PC-9 (cell line): Measurements from ENCODE around the gene TLCD4. TPM values are rescaled to one million over a fixed set of nuclear protein-coding genes. Genes with fewer than 3 reads are reported as not detected.

Experiments used
- BruUV-seq: library from RNA; stranded (reverse); fragments of 400-500 nt; replicated peaks from 2 replicates; lab custom pipeline; 2021; lab: Mats Ljungman, UMichigan
- CTCF ChIA-PET: fragments of 300-600 bp; sonication (Branson Sonifier 250); formaldehyde crosslinking; loops from one replicate; lab custom pipeline; 2022; ENCODE audit warnings: antibody characterized with exemption; lab: Charles Lee
- POLR2A ChIA-PET: fragments of 300-600 bp; sonication (Branson Sonifier 250); formaldehyde crosslinking; loops from one replicate; lab custom pipeline; 2022; ENCODE audit warnings: antibody characterized with exemption; ENCODE audit not compliant: unreplicated experiment; lab: Charles Lee
- DNase-seq, 2 experiments: peaks; one replicate each; pipeline versions ENCODE4 v3.0.0 to v3.0.0-alpha.2; 2015 to 2022; ENCODE audit warnings: mixed read lengths in 1 of 2
- H2AFZ ChIP-seq: fragments of 200-600 bp; sonication (generic); 2 replicates; pipeline ENCODE4 v1.8.1; 2017; ENCODE audit warnings: antibody characterized with exemption
- H3F3A ChIP-seq: fragments of 200-600 bp; sonication (generic); 2 replicates; pipeline ENCODE4 v1.8.1; 2017; ENCODE audit warnings: antibody characterized with exemption, mild to moderate bottlenecking, low read depth; ENCODE audit not compliant: insufficient read depth
- H3K27ac ChIP-seq: fragments of 200-600 bp; sonication (generic); 2 replicates; pipeline ENCODE4 v1.6.1; 2016; ENCODE audit warnings: mixed run types
- H3K27me3 ChIP-seq: fragments of 200-600 bp; sonication (generic); 2 replicates; pipeline ENCODE4 v1.6.1; 2016; ENCODE audit warnings: low read depth, mixed run types; ENCODE audit not compliant: insufficient read depth
- H3K36me3 ChIP-seq: fragments of 200-600 bp; sonication (generic); 2 replicates; pipeline ENCODE4 v1.6.1; 2016; ENCODE audit warnings: low read depth, mixed run types
- H3K4me1 ChIP-seq: fragments of 200-600 bp; sonication (generic); replicated peaks from 2 replicates; pipeline ENCODE4 v1.6.1; 2016; ENCODE audit warnings: mixed run types; ENCODE audit not compliant: insufficient read depth
- H3K4me2 ChIP-seq: fragments of 200-600 bp; sonication (generic); 2 replicates; pipeline ENCODE4 v1.6.1; 2017; ENCODE audit warnings: mixed run types
- H3K4me3 ChIP-seq: fragments of 200-600 bp; sonication (generic); 2 replicates; pipeline ENCODE4 v1.6.1; 2016; ENCODE audit warnings: mixed run types
- H3K79me2 ChIP-seq: fragments of 200-600 bp; sonication (generic); 2 replicates; pipeline ENCODE4 v1.6.1; 2017; ENCODE audit warnings: low read depth, mixed run types
- H3K9me2 ChIP-seq: fragments of 200-600 bp; sonication (generic); 2 replicates; pipeline ENCODE4 v1.8.1; 2017; ENCODE audit warnings: mild to moderate bottlenecking; ENCODE audit not compliant: insufficient read depth
- H3K9me3 ChIP-seq: fragments of 200-600 bp; sonication (generic); 2 replicates; pipeline ENCODE4 v1.8.1; 2016; ENCODE audit warnings: low read depth; ENCODE audit not compliant: insufficient read depth
- H4K20me1 ChIP-seq: fragments of 200-600 bp; sonication (generic); 2 replicates; pipeline ENCODE4 v1.8.1; 2017; ENCODE audit not compliant: insufficient read depth
- EZH2 ChIP-seq: fragments of 200-600 bp; sonication (generic); IDR thresholded peaks from 2 replicates; pipeline ENCODE4 v1.8.0; 2017; ENCODE audit warnings: antibody characterized with exemption, low read depth
- intact Hi-C: fragments of 100-400 bp; cut with micrococcal nuclease; formaldehyde crosslinking; loops from one replicate; pipeline ENCODE4 v1.10.0; 2022; ENCODE audit not compliant: unreplicated experiment
- total RNA-seq: library from RNA; stranded (reverse); gene quantifications from 2 replicates; pipeline ENCODE4 v1.2.3, GENCODE V29; 2021
- TF ChIP-seq, protein P1 (sequence below): fragments of 200-600 bp; sonication (generic); conservative IDR thresholded peaks from 2 replicates; pipeline ENCODE4 v1.6.1; 2017; ENCODE audit warnings: mixed run types, antibody characterized with exemption, mild to moderate bottlenecking, moderate library complexity

TLCD4 gene
- total RNA-seq, 1 experiment from 2014 or later = 11.2 TPM

DNA sequence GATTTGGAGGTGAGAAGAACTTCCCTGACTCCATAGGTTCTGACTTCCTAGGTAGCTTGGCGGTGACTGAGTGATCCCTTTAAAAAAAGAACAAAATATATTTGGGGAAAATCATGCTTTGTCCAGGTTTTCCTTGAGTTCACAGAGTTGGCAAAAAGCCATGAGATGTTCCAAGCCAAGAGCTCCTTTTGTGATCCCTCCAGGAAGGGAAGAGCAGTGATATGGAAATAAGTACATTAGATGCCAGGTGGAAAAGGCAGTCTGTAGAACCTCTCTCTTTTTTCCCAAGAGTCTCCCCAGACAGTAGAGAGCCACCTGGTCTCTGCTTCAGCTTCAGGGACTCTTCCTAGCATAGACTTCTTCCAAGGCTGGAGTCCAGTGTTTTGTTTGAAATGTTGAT, 10.2 kb downstream of the TLCD4 start:
- Histone ChIP-seq H3K4me1 (no peaks in the 10 kb centered on the region), H3K79me2 (no peaks in the 10 kb centered on the region; the same call in 1 of the 2 replicates), H3K9me3 (no peaks in the 10 kb centered on the region), H2AFZ (no peak overlapping the region), H4K20me1 (no peaks in the 10 kb centered on the region), H3K4me3 (no peak overlapping the region), H3F3A (no peaks in the 10 kb centered on the region), H3K9me2 (0 out of 2 replicates have a peak, but pooled peaks cover 10% of the 10 kb centered on the region), H3K27ac (no peak overlapping the region), H3K36me3 (no peaks in the 10 kb centered on the region), H3K4me2 (no peak overlapping the region), H3K27me3 (no peaks in the 10 kb centered on the region)
- intact Hi-C loops = no loop called here
- CTCF ChIA-PET = no interaction called here
- BruUV-seq = no TSS peak
- no peak for DNase-seq
- TF ChIP-seq, protein P1, sequence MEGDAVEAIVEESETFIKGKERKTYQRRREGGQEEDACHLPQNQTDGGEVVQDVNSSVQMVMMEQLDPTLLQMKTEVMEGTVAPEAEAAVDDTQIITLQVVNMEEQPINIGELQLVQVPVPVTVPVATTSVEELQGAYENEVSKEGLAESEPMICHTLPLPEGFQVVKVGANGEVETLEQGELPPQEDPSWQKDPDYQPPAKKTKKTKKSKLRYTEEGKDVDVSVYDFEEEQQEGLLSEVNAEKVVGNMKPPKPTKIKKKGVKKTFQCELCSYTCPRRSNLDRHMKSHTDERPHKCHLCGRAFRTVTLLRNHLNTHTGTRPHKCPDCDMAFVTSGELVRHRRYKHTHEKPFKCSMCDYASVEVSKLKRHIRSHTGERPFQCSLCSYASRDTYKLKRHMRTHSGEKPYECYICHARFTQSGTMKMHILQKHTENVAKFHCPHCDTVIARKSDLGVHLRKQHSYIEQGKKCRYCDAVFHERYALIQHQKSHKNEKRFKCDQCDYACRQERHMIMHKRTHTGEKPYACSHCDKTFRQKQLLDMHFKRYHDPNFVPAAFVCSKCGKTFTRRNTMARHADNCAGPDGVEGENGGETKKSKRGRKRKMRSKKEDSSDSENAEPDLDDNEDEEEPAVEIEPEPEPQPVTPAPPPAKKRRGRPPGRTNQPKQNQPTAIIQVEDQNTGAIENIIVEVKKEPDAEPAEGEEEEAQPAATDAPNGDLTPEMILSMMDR = no peak
- TF ChIP-seq EZH2 = no peak
- POLR2A ChIA-PET = no interaction called here

DNA sequence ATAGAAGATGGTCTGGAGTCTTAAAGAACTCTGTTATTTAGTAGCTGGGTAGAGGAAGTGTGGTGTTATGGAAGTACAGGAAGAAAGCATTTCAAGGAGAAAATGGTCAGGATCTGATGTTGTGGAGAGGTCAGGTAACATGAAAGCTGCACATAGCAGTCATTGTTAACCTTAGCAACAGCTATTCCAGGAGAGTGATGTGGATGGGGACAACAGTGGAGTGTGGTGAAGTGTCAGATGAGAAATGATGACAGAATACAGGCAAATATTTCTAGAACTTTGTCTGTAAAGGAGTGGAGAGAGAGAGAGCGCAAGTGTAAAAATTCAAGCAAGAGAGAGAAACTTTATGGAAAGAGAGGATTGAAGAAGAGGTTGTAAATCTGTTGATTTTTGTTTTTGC, 15.6 kb downstream of the TLCD4 start:
- Histone ChIP-seq H3K36me3 (no peaks in the 10 kb centered on the region), H2AFZ (no peak overlapping the region), H3F3A (no peaks in the 10 kb centered on the region), H3K79me2 (no peaks in the 10 kb centered on the region; the same call in 1 of the 2 replicates), H3K9me3 (no peaks in the 10 kb centered on the region), H3K27ac (no peak overlapping the region), H3K9me2 (0 out of 2 replicates have a peak, but pooled peaks cover 10% of the 10 kb centered on the region), H4K20me1 (no peaks in the 10 kb centered on the region), H3K27me3 (no peaks in the 10 kb centered on the region), H3K4me1 (no peaks in the 10 kb centered on the region), H3K4me3 (no peak overlapping the region), H3K4me2 (no peak overlapping the region)
- BruUV-seq = no TSS peak
- TF ChIP-seq EZH2 = no peak
- TF ChIP-seq, protein P1 = no peak
- POLR2A ChIA-PET = no interaction called here
- no peak for DNase-seq
- CTCF ChIA-PET = no interaction called here
- intact Hi-C loops = no loop called here

DNA sequence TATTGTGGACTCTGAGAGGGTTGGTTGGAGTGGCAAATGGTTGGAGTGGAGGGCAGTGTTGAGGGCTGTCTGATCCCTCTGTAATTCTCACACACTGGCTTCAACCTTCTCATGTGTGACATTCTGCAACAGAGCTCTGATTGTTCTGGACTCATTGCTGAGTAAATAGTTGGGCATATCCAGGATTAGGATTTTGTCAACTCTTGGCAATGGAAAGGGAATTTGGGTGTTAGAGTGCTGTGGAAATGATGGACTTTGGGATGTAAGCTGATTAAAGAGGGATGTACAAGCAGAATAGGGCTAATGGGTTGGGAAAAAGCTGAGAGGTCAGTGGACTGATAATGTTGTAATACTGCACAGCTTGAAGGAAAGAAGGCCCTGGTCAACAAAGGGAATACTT, 16.5 kb downstream of the TLCD4 start:
- Histone ChIP-seq H3K79me2 (no peaks in the 10 kb centered on the region; the same call in 1 of the 2 replicates), H3K4me1 (no peaks in the 10 kb centered on the region), H3K9me3 (no peaks in the 10 kb centered on the region), H4K20me1 (no peaks in the 10 kb centered on the region), H2AFZ (no peak overlapping the region), H3K27me3 (no peaks in the 10 kb centered on the region), H3K27ac (no peak overlapping the region), H3F3A (no peaks in the 10 kb centered on the region), H3K36me3 (no peaks in the 10 kb centered on the region), H3K4me2 (no peak overlapping the region), H3K4me3 (no peak overlapping the region), H3K9me2 (0 out of 2 replicates have a peak, but pooled peaks cover 10% of the 10 kb centered on the region)
- ChIA-PET POLR2A (no interaction called here), CTCF (no interaction called here)
- DNase-seq = no peak
- no TSS peak for BruUV-seq
- TF ChIP-seq, protein P1 = no peak
- TF ChIP-seq EZH2 = no peak
- intact Hi-C loops = no loop called here
